ENCODE results near the gene HMGN2. TPM values are rescaled to one million over a fixed set of nuclear protein-coding genes. Genes with fewer than 3 reads are reported as not detected.

HMGN2 gene
- total and polyA plus RNA-seq, 2 of the 13 experiments (the other 11 are each of a cell fraction or from before 2014, with no cell fraction given) = 63.4 to 343 TPM

- TF ChIP-seq ZNF331 (CRISPR knock-in tag; IDR thresholded peaks at IDR 0.05) = no peak; the same call in 1 of the 2 replicates
- no peak for TF ChIP-seq USF2 (IDR thresholded peaks at IDR 0.05; ENCODE audit: low read depth, low read length)
- peak; percentile 13; the same call in 1 of the 2 replicates for TF ChIP-seq USF2 (CRISPR knock-in tag; IDR thresholded peaks at IDR 0.05; ENCODE audit: borderline replicate concordance)
- TF ChIP-seq ZNF780A (CRISPR knock-in tag; IDR thresholded peaks at IDR 0.05) = no peak
- TF ChIP-seq SCMH1 (CRISPR knock-in tag; IDR thresholded peaks at IDR 0.05; ENCODE audit: borderline replicate concordance) = no peak
- no peak for TF ChIP-seq FOXK2 (IDR thresholded peaks at IDR 0.05)
- no peak for TF ChIP-seq ZNF17 (CRISPR knock-in tag; IDR thresholded peaks at IDR 0.05)
- TF ChIP-seq, protein P1, sequence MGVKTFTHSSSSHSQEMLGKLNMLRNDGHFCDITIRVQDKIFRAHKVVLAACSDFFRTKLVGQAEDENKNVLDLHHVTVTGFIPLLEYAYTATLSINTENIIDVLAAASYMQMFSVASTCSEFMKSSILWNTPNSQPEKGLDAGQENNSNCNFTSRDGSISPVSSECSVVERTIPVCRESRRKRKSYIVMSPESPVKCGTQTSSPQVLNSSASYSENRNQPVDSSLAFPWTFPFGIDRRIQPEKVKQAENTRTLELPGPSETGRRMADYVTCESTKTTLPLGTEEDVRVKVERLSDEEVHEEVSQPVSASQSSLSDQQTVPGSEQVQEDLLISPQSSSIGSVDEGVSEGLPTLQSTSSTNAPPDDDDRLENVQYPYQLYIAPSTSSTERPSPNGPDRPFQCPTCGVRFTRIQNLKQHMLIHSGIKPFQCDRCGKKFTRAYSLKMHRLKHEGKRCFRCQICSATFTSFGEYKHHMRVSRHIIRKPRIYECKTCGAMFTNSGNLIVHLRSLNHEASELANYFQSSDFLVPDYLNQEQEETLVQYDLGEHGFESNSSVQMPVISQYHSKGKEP (CRISPR knock-in tag; IDR thresholded peaks at IDR 0.05) = no peak
- TF ChIP-seq EEA1 (CRISPR knock-in tag; IDR thresholded peaks at IDR 0.05; ENCODE audit: borderline replicate concordance) = no peak
- TF ChIP-seq ZNF34 (CRISPR knock-in tag; IDR thresholded peaks at IDR 0.05; ENCODE audit: borderline replicate concordance) = no peak
- TF ChIP-seq ZFP1 (CRISPR knock-in tag; IDR thresholded peaks at IDR 0.05) = no peak
- TF ChIP-seq PLRG1 (conservative IDR thresholded peaks at IDR 0.05) = no peak
- TF ChIP-seq, protein P2, sequence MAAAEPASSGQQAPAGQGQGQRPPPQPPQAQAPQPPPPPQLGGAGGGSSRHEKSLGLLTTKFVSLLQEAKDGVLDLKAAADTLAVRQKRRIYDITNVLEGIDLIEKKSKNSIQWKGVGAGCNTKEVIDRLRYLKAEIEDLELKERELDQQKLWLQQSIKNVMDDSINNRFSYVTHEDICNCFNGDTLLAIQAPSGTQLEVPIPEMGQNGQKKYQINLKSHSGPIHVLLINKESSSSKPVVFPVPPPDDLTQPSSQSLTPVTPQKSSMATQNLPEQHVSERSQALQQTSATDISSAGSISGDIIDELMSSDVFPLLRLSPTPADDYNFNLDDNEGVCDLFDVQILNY (CRISPR knock-in tag; conservative IDR thresholded peaks at IDR 0.05) = no peak
- TF ChIP-seq, protein P3, sequence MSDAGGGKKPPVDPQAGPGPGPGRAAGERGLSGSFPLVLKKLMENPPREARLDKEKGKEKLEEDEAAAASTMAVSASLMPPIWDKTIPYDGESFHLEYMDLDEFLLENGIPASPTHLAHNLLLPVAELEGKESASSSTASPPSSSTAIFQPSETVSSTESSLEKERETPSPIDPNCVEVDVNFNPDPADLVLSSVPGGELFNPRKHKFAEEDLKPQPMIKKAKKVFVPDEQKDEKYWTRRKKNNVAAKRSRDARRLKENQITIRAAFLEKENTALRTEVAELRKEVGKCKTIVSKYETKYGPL (CRISPR knock-in tag; IDR thresholded peaks at IDR 0.05) = no peak; the same call in 1 of the 2 replicates
- TF ChIP-seq ARNT (IDR thresholded peaks at IDR 0.05) = no peak
- no peak for TF ChIP-seq THAP11 (CRISPR knock-in tag; IDR thresholded peaks at IDR 0.05)
- no peak for TF ChIP-seq THRA (CRISPR knock-in tag; IDR thresholded peaks at IDR 0.05; ENCODE audit: borderline replicate concordance)
- no peak for TF ChIP-seq SP1 (IDR thresholded peaks at IDR 0.05)
- no peak for TF ChIP-seq SP1 (CRISPR knock-in tag; IDR thresholded peaks at IDR 0.05)
- TF ChIP-seq, protein P4, sequence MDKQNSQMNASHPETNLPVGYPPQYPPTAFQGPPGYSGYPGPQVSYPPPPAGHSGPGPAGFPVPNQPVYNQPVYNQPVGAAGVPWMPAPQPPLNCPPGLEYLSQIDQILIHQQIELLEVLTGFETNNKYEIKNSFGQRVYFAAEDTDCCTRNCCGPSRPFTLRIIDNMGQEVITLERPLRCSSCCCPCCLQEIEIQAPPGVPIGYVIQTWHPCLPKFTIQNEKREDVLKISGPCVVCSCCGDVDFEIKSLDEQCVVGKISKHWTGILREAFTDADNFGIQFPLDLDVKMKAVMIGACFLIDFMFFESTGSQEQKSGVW (CRISPR knock-in tag; IDR thresholded peaks at IDR 0.05; ENCODE audit: borderline replicate concordance) = no peak
- TF ChIP-seq HDAC1 (CRISPR knock-in tag; IDR thresholded peaks at IDR 0.05) = no peak
- TF ChIP-seq KLF12 (CRISPR knock-in tag; IDR thresholded peaks at IDR 0.05; ENCODE audit: borderline replicate concordance) = no peak
- TF ChIP-seq ZNF256 (CRISPR knock-in tag; conservative IDR thresholded peaks at IDR 0.05) = 0 out of 2 replicates have a peak, but pooled peaks have one; percentile 48
- no peak for TF ChIP-seq TCF7 (IDR thresholded peaks at IDR 0.05; ENCODE audit: low read depth)
- TF ChIP-seq FOSL2 (CRISPR knock-in tag; IDR thresholded peaks at IDR 0.05) = no peak
These were observed 531 bp upstream of the HMGN2 start (continued) for GRCh38 chr1:26471498-26472319.

All from HepG2 (cell line).